HG03108 (cell line): ENCODE measurements around the gene CERS6.
A peak's percentile ranks its signal among the peaks of the same experiment; 100 is the strongest.
"Not testable (repeated sequence)": the region's sequence is repeated elsewhere in the genome, so short reads cannot be mapped to it uniquely, and the experiment has no call there.

Source experiments
- ATAC-seq: cut with Tn5 transposase; IDR thresholded peaks from one replicate; pipeline ENCODE4 v1.9.1; 2021; ENCODE audit warnings: moderate library complexity; ENCODE audit not compliant: unreplicated experiment

CERS6 gene

GRCh38 chr2:168495524-168495923 lies 39.5 kb downstream of the CERS6 start:
- ATAC-seq: peak; percentile 81

- no peak for ATAC-seq
Observed at GRCh38 chr2:168496906-168497305, 40.8 kb downstream of the CERS6 start.

- no peak for ATAC-seq
Observed at GRCh38 chr2:168499500-168499899, 43.4 kb downstream of the CERS6 start.

- no peak for ATAC-seq
Observed at GRCh38 chr2:168500516-168500915, 44.4 kb downstream of the CERS6 start.

GRCh38 chr2:168501466-168502065 lies 45.5 kb downstream of the CERS6 start:
- no peak for ATAC-seq

- not testable (repeated sequence) for ATAC-seq
Observed at GRCh38 chr2:168502852-168503251, 46.8 kb downstream of the CERS6 start.

GRCh38 chr2:168503901-168504300 lies 47.8 kb downstream of the CERS6 start:
- no peak for ATAC-seq

GRCh38 chr2:168504323-168504722 lies 48.3 kb downstream of the CERS6 start:
- ATAC-seq: no peak

- ATAC-seq: no peak
Observed at GRCh38 chr2:168510125-168510756, 54.2 kb downstream of the CERS6 start.

- no peak for ATAC-seq
Observed at GRCh38 chr2:168514692-168515091, 58.6 kb downstream of the CERS6 start.

- no peak for ATAC-seq
Observed at GRCh38 chr2:168515502-168515901, 59.4 kb downstream of the CERS6 start.

- no peak for ATAC-seq
Observed at GRCh38 chr2:168517816-168518215, 61.7 kb downstream of the CERS6 start.

- ATAC-seq: no peak
Observed at GRCh38 chr2:168518555-168519066, 62.5 kb downstream of the CERS6 start.

- no peak for ATAC-seq
Observed at GRCh38 chr2:168519534-168520308, 63.6 kb downstream of the CERS6 start.

- no peak for ATAC-seq
Observed at GRCh38 chr2:168521053-168521741, 65.1 kb downstream of the CERS6 start.

- no peak for ATAC-seq
Observed at GRCh38 chr2:168522446-168522845, 66.4 kb downstream of the CERS6 start.

GRCh38 chr2:168524005-168524404 lies 67.9 kb downstream of the CERS6 start:
- ATAC-seq: no peak

GRCh38 chr2:168525020-168525419 lies 68.9 kb downstream of the CERS6 start:
- ATAC-seq: no peak

- no peak for ATAC-seq
Observed at GRCh38 chr2:168525716-168526446, 69.8 kb downstream of the CERS6 start.

- no peak for ATAC-seq
Observed at GRCh38 chr2:168526641-168527040, 70.6 kb downstream of the CERS6 start.

GRCh38 chr2:168528016-168528415 lies 71.9 kb downstream of the CERS6 start:
- no peak for ATAC-seq
